ENCODE data around the gene SPIN2B.

- TF ChIP-seq RARB (CRISPR knock-in tag; IDR thresholded peaks at IDR 0.05) (no peak), POU6F1 (CRISPR knock-in tag; IDR thresholded peaks at IDR 0.05; ENCODE audit: borderline replicate concordance, low read depth) (no peak), TCF4 (CRISPR knock-in tag; IDR thresholded peaks at IDR 0.05; ENCODE audit: borderline replicate concordance) (no peak), CREB5 (CRISPR knock-in tag; IDR thresholded peaks at IDR 0.05; ENCODE audit: low read depth) (no peak), ESRRG (CRISPR knock-in tag; IDR thresholded peaks at IDR 0.05) (no peak), ZC3H10 (CRISPR knock-in tag; IDR thresholded peaks at IDR 0.05) (no peak), ZFP30 (CRISPR knock-in tag; IDR thresholded peaks at IDR 0.05) (no peak), ARNTL (CRISPR knock-in tag; IDR thresholded peaks at IDR 0.05; ENCODE audit: borderline replicate concordance, low read depth) (no peak), ISL1 (CRISPR knock-in tag; IDR thresholded peaks at IDR 0.05) (no peak), ZNF70 (CRISPR knock-in tag; IDR thresholded peaks at IDR 0.05) (no peak), BACH2 (CRISPR knock-in tag; IDR thresholded peaks at IDR 0.05; ENCODE audit: borderline replicate concordance) (no peak), ZNF565 (CRISPR knock-in tag; conservative IDR thresholded peaks at IDR 0.05; ENCODE audit: low read depth) (no peak)
- TF ChIP-seq, protein P1, sequence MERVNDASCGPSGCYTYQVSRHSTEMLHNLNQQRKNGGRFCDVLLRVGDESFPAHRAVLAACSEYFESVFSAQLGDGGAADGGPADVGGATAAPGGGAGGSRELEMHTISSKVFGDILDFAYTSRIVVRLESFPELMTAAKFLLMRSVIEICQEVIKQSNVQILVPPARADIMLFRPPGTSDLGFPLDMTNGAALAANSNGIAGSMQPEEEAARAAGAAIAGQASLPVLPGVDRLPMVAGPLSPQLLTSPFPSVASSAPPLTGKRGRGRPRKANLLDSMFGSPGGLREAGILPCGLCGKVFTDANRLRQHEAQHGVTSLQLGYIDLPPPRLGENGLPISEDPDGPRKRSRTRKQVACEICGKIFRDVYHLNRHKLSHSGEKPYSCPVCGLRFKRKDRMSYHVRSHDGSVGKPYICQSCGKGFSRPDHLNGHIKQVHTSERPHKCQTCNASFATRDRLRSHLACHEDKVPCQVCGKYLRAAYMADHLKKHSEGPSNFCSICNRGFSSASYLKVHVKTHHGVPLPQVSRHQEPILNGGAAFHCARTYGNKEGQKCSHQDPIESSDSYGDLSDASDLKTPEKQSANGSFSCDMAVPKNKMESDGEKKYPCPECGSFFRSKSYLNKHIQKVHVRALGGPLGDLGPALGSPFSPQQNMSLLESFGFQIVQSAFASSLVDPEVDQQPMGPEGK (CRISPR knock-in tag; IDR thresholded peaks at IDR 0.05; ENCODE audit: borderline replicate concordance), result no peak
- TF ChIP-seq, protein P2, sequence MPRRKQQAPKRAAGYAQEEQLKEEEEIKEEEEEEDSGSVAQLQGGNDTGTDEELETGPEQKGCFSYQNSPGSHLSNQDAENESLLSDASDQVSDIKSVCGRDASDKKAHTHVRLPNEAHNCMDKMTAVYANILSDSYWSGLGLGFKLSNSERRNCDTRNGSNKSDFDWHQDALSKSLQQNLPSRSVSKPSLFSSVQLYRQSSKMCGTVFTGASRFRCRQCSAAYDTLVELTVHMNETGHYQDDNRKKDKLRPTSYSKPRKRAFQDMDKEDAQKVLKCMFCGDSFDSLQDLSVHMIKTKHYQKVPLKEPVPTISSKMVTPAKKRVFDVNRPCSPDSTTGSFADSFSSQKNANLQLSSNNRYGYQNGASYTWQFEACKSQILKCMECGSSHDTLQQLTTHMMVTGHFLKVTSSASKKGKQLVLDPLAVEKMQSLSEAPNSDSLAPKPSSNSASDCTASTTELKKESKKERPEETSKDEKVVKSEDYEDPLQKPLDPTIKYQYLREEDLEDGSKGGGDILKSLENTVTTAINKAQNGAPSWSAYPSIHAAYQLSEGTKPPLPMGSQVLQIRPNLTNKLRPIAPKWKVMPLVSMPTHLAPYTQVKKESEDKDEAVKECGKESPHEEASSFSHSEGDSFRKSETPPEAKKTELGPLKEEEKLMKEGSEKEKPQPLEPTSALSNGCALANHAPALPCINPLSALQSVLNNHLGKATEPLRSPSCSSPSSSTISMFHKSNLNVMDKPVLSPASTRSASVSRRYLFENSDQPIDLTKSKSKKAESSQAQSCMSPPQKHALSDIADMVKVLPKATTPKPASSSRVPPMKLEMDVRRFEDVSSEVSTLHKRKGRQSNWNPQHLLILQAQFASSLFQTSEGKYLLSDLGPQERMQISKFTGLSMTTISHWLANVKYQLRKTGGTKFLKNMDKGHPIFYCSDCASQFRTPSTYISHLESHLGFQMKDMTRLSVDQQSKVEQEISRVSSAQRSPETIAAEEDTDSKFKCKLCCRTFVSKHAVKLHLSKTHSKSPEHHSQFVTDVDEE (CRISPR knock-in tag; IDR thresholded peaks at IDR 0.05), result no peak
Observed at GRCh38 chrX:57104406-57104805, 16.9 kb downstream of the SPIN2B start.
